H9 (cell line): Measurements from ENCODE around the gene SETD3. TPM values are rescaled to one million over a fixed set of nuclear protein-coding genes. Genes with fewer than 3 reads are reported as not detected.
A peak's percentile ranks its signal among the peaks of the same experiment; 100 is the strongest.

Source experiments
- DNase-seq: peaks from one replicate; pipeline ENCODE4 v3.0.0-alpha.2; 2017
- H2AFZ ChIP-seq: one replicate; pipeline ENCODE4 v1.6.1; 2013; ENCODE audit warnings: mild to moderate bottlenecking, low read length, control low read depth, moderate library complexity
- H2AK5ac ChIP-seq: 2 replicates; pipeline ENCODE4 v1.6.1; 2013; ENCODE audit warnings: low read length, control low read depth, mixed read lengths; ENCODE audit not compliant: insufficient read length
- H2BK120ac ChIP-seq: one replicate; pipeline ENCODE4 v1.6.1; 2013; ENCODE audit warnings: low read depth, mild to moderate bottlenecking, low read length, control low read depth, inconsistent platforms; ENCODE audit not compliant: poor library complexity, severe bottlenecking
- H2BK12ac ChIP-seq: 2 replicates; pipeline ENCODE4 v1.6.1; 2013; ENCODE audit warnings: low read length, control low read depth, mixed read lengths, low read depth; ENCODE audit not compliant: insufficient read length
- H2BK15ac ChIP-seq: 2 replicates; pipeline ENCODE4 v1.6.1; 2013; ENCODE audit warnings: low read depth, low read length, control low read depth
- H2BK20ac ChIP-seq: one replicate; pipeline ENCODE4 v1.6.1; 2013; ENCODE audit warnings: low read depth, mild to moderate bottlenecking, low read length, control low read depth, inconsistent platforms; ENCODE audit not compliant: poor library complexity, severe bottlenecking
- H2BK5ac ChIP-seq: 2 replicates; pipeline ENCODE4 v1.6.1; 2013; ENCODE audit warnings: low read length, control low read depth, mixed read lengths; ENCODE audit not compliant: insufficient read length
- H3K14ac ChIP-seq: 2 replicates; pipeline ENCODE4 v1.6.1; 2013; ENCODE audit warnings: low read length, control low read depth; ENCODE audit not compliant: insufficient read depth
- H3K18ac ChIP-seq: 2 replicates; pipeline ENCODE4 v1.6.1; 2013; ENCODE audit warnings: low read depth, mild to moderate bottlenecking, mixed read lengths, low read length, control low read depth; ENCODE audit not compliant: insufficient read length
- H3K23ac ChIP-seq: 2 replicates; pipeline ENCODE4 v1.6.1; 2013; ENCODE audit warnings: low read length, control low read depth, mixed read lengths, low read depth; ENCODE audit not compliant: insufficient read length
- H3K23me2 ChIP-seq: 2 replicates; pipeline ENCODE4 v1.6.1; 2013; ENCODE audit warnings: low read depth, mild to moderate bottlenecking, mixed read lengths, low read length, control low read depth; ENCODE audit not compliant: insufficient read length, poor library complexity, severe bottlenecking
- H3K27ac ChIP-seq: 2 replicates; pipeline ENCODE4 v1.5.1; 2013; ENCODE audit warnings: low read length, control low read depth, mixed read lengths, low read depth; ENCODE audit not compliant: insufficient read length
- H3K27me3 ChIP-seq: 2 replicates; pipeline ENCODE4 v1.6.1; 2013; ENCODE audit warnings: low read length, control low read depth, inconsistent platforms; ENCODE audit not compliant: insufficient read depth
- H3K4ac ChIP-seq: 2 replicates; pipeline ENCODE4 v1.6.1; 2013; ENCODE audit warnings: low read depth, mild to moderate bottlenecking, control low read depth, inconsistent platforms, low read length, moderate library complexity
- H3K4me1 ChIP-seq: 2 replicates; pipeline ENCODE4 v1.6.1; 2013; ENCODE audit warnings: low read length, control low read depth, inconsistent platforms; ENCODE audit not compliant: insufficient read depth
- H3K4me2 ChIP-seq: 2 replicates; pipeline ENCODE4 v1.6.1; 2013; ENCODE audit warnings: low read length, control low read depth, mixed read lengths; ENCODE audit not compliant: insufficient read length, insufficient read depth
- H3K56ac ChIP-seq: 2 replicates; pipeline ENCODE4 v1.6.1; 2013; ENCODE audit warnings: low read depth, mild to moderate bottlenecking, mixed read lengths, low read length, control low read depth; ENCODE audit not compliant: insufficient read length
- H3K79me1 ChIP-seq: 2 replicates; pipeline ENCODE4 v1.6.1; 2013; ENCODE audit warnings: low read depth, mild to moderate bottlenecking, moderate library complexity, low read length, control low read depth, inconsistent platforms; ENCODE audit not compliant: insufficient read depth, poor library complexity, severe bottlenecking
- H3K79me2 ChIP-seq: 2 replicates; pipeline ENCODE4 v1.6.1; 2013; ENCODE audit warnings: low read length, control low read depth, inconsistent platforms; ENCODE audit not compliant: insufficient read depth
- H3K9ac ChIP-seq: 2 replicates; pipeline ENCODE4 v1.6.1; 2013; ENCODE audit warnings: low read length, control low read depth, mixed read lengths; ENCODE audit not compliant: insufficient read length; ENCODE audit errors: extremely low read depth
- H3K9me3 ChIP-seq: one replicate; pipeline ENCODE4 v1.6.1; 2013; ENCODE audit warnings: low read depth, low read length, inconsistent platforms; ENCODE audit not compliant: control insufficient read depth
- H3T11ph ChIP-seq: one replicate; pipeline ENCODE4 v1.6.1; 2013; ENCODE audit warnings: mild to moderate bottlenecking, low read length, control low read depth, inconsistent platforms
- H4K20me1 ChIP-seq: one replicate; pipeline ENCODE4 v1.6.1; 2013; ENCODE audit not compliant: control insufficient read depth, insufficient read length, insufficient read depth
- H4K5ac ChIP-seq: 2 replicates; pipeline ENCODE4 v1.6.1; 2013; ENCODE audit warnings: low read depth, mild to moderate bottlenecking, mixed read lengths, low read length, control low read depth; ENCODE audit not compliant: insufficient read length
- H4K8ac ChIP-seq: replicated peaks from 2 replicates; pipeline ENCODE4 v1.6.1; 2013; ENCODE audit warnings: low read length, control low read depth, mixed read lengths, low read depth; ENCODE audit not compliant: insufficient read length
- H4K91ac ChIP-seq: 2 replicates; pipeline ENCODE4 v1.6.1; 2013; ENCODE audit warnings: low read depth, mild to moderate bottlenecking, moderate library complexity, mixed read lengths, low read length, control low read depth; ENCODE audit not compliant: insufficient read length
- H3K27ac Mint-ChIP-seq, 3 experiments: 2 replicates in 2 of 3; 3 replicates in 1 of 3; pipeline ENCODE4 v1.8.0; 2020 to 2021; ENCODE audit warnings: mixed read lengths in 3 of 3, mild to moderate bottlenecking in 1 of 3, moderate library complexity in 1 of 3
- H3K27me3 Mint-ChIP-seq: 2 replicates; pipeline ENCODE4 v1.8.0; 2021; ENCODE audit warnings: low read depth, mild to moderate bottlenecking, moderate library complexity, mixed read lengths
- H3K36me3 Mint-ChIP-seq, 3 experiments: 2 replicates in 2 of 3; 3 replicates in 1 of 3; pipeline ENCODE4 v1.8.0; 2020 to 2021; ENCODE audit warnings: low read depth in 3 of 3, mixed read lengths in 3 of 3; ENCODE audit not compliant: insufficient read depth in 1 of 3
- H3K4me1 Mint-ChIP-seq, 2 experiments: 2 replicates each; pipeline ENCODE4 v1.8.0; 2020; ENCODE audit warnings: mixed read lengths in 2 of 2
- H3K4me3 Mint-ChIP-seq, 2 experiments: 2 replicates in 1 of 2; 3 replicates in 1 of 2; pipeline ENCODE4 v1.8.0; 2020 to 2021; ENCODE audit warnings: mild to moderate bottlenecking in 2 of 2, mixed read lengths in 2 of 2, moderate library complexity in 1 of 2
- H3K9me3 Mint-ChIP-seq, 2 experiments: 2 replicates in 1 of 2; 3 replicates in 1 of 2; pipeline ENCODE4 v1.8.0; 2020; ENCODE audit warnings: mild to moderate bottlenecking in 2 of 2, mixed read lengths in 2 of 2, moderate library complexity in 1 of 2
- WGBS: extraction: QIAGEN DNeasy Blood & Tissue Kit; methylation state at CpG from one replicate; pipeline ENCODE4 v1.1.7; 2013; ENCODE audit warnings: missing lambda C conversion rate, low lambda C conversion rate, mixed read lengths; ENCODE audit not compliant: insufficient read length; ENCODE audit errors: extremely low coverage; 5-methylcytosine and 5-hydroxymethylcytosine counted together
- total RNA-seq: library from RNA; stranded (reverse); gene quantifications from 2 replicates; pipeline ENCODE4 v1.2.1, GENCODE V29; 2021
- TF ChIP-seq, protein P1 (sequence below): fragments of 200-600 bp; sonication (generic); conservative IDR thresholded peaks from 3 replicates; pipeline ENCODE4 v1.8.0; 2021; ENCODE audit warnings: antibody characterized with exemption, mild to moderate bottlenecking

The SETD3 gene
- total RNA-seq, 1 experiment from 2014 or later, result 56.7 TPM

- Histone ChIP-seq H2BK20ac (no peak overlapping the region), H2BK5ac (no peak overlapping the region), H3T11ph (no peak overlapping the region), H3K27ac (no peak overlapping the region), H3K79me1 (no peaks in the 10 kb centered on the region), H3K23ac (no peak overlapping the region), H4K8ac (no peak overlapping the region), H2BK15ac (no peak overlapping the region), H2BK12ac (no peak overlapping the region), H3K56ac (no peak overlapping the region), H3K27me3 (no peaks in the 10 kb centered on the region; the same call in 1 of the 2 replicates), H4K91ac (no peak overlapping the region), H3K4me1 (peaks cover 3% of the 10 kb centered on the region; the same call in 1 of the 2 replicates), H4K20me1 (no peaks in the 10 kb centered on the region), H3K79me2 (no peaks in the 10 kb centered on the region), H3K23me2 (no peaks in the 10 kb centered on the region), H3K4me2 (no peak overlapping the region), H4K5ac (no peak overlapping the region), H3K14ac (no peak overlapping the region), H2AFZ (no peak overlapping the region), H3K4ac (no peak overlapping the region), H2AK5ac (no peak overlapping the region), H2BK120ac (no peak overlapping the region), H3K18ac (no peak overlapping the region), H3K9ac (no peak overlapping the region), H3K9me3 (no peaks in the 10 kb centered on the region)
- peaks cover 0 to 5% of the 10 kb centered on the region in 2 experiments for H3K9me3 Mint-ChIP-seq
- peak; percentile 80 for DNase-seq
- H3K4me1 Mint-ChIP-seq, result peaks cover 11 to 19% of the 10 kb centered on the region in 2 experiments
- WGBS, result no CpG with 5 or more reads among the region's 24 CpGs
- H3K27me3 Mint-ChIP-seq, result no peaks in the 10 kb centered on the region; the same call in 1 of the 2 replicates
- TF ChIP-seq, protein P1, sequence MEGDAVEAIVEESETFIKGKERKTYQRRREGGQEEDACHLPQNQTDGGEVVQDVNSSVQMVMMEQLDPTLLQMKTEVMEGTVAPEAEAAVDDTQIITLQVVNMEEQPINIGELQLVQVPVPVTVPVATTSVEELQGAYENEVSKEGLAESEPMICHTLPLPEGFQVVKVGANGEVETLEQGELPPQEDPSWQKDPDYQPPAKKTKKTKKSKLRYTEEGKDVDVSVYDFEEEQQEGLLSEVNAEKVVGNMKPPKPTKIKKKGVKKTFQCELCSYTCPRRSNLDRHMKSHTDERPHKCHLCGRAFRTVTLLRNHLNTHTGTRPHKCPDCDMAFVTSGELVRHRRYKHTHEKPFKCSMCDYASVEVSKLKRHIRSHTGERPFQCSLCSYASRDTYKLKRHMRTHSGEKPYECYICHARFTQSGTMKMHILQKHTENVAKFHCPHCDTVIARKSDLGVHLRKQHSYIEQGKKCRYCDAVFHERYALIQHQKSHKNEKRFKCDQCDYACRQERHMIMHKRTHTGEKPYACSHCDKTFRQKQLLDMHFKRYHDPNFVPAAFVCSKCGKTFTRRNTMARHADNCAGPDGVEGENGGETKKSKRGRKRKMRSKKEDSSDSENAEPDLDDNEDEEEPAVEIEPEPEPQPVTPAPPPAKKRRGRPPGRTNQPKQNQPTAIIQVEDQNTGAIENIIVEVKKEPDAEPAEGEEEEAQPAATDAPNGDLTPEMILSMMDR, result peak; percentile 97
- peaks cover 2 to 8% (median 3%) of the 10 kb centered on the region in 3 experiments; a peak in 6 of 7 replicates for H3K36me3 Mint-ChIP-seq
- H3K4me3 Mint-ChIP-seq, result no peak overlapping the region
- no peak overlapping the region for H3K27ac Mint-ChIP-seq
These were observed 91.4 kb downstream of the SETD3 start for GRCh38 chr14:99389174-99389826.
